ENCODE data around the gene ANKRD13B. TPM values are rescaled to one million over a fixed set of nuclear protein-coding genes. Genes with fewer than 3 reads are reported as not detected.

The ANKRD13B gene
- total RNA-seq, 3 donors from 2014 or later (not counting 1 experiment from before 2014, with no cell fraction given) = 2.3 to 6.6 (median 4.0) TPM

GRCh38 chr17:29589524-29590410 is 3.2 kb upstream of the ANKRD13B start, which contains the start of gene GIT1:
Gene GIT1, minus strand, starts transcription at chr17:29589648. Its CDS starts 270 bp downstream, at chr17:29589378.
- Histone ChIP-seq H3K4me1 (ENCODE audit: control insufficient read depth, insufficient read depth, low read length) (peaks cover 80% of the 10 kb centered on the region), H3K27ac (ENCODE audit: low read length) (peak within 1 kb of the TSS; percentile 66), H3K9me3 (ENCODE audit: control insufficient read depth, insufficient read depth, low read length) (no peaks in the 10 kb centered on the region), H3K4me3 (ENCODE audit: low read length) (peak within 1 kb of the TSS; percentile 70), H3K36me3 (ENCODE audit: control insufficient read depth, insufficient read depth, low read length) (no peaks in the 10 kb centered on the region), H3K27me3 (ENCODE audit: control insufficient read depth, insufficient read depth, low read length) (peaks cover 3% of the 10 kb centered on the region)
- ATAC-seq (peak; percentile 86 to 95 (median 87)), DNase-seq (peak; percentile 86 to 93)
- Mint-ChIP-seq H3K4me3 (peak within 1 kb of the TSS; percentile 85), H3K27ac (peak within 1 kb of the TSS; percentile 50 to 83), H3K4me1 (peaks cover 20 to 67% of the 10 kb centered on the region in 2 donors), H3K9me3 (no peaks in the 10 kb centered on the region), H3K27me3 (ENCODE audit: low read depth in 2 of 2) (no peaks in the 10 kb centered on the region), H3K36me3 (no peaks in the 10 kb centered on the region)
- WGBS (ENCODE audit: insufficient coverage) = 6% methylated on average over 68 of the region's 70 CpGs
- intact Hi-C loops (cut with micrococcal nuclease) = loop anchor here (1.0 to 2.0 kb wide), 3 partner anchors 9 to 25 kb away; partner anchors contain the start of gene TP53I13
- no peak for TF ChIP-seq CTCF (IDR thresholded peaks at IDR 0.05)

GRCh38 chr17:29590411-29591145 is 2.4 kb upstream of the ANKRD13B start:
- DNase-seq (peak in 1 of 2 donors; percentile 48), ATAC-seq (no peak)
- intact Hi-C loops (cut with micrococcal nuclease) = no loop called here
- Histone ChIP-seq H3K4me3 (ENCODE audit: low read length) (peak overlapping the region; percentile 61), H3K4me1 (ENCODE audit: control insufficient read depth, insufficient read depth, low read length) (peaks cover 72% of the 10 kb centered on the region), H3K27ac (ENCODE audit: low read length) (no peak overlapping the region), H3K27me3 (ENCODE audit: control insufficient read depth, insufficient read depth, low read length) (peaks cover 3% of the 10 kb centered on the region), H3K9me3 (ENCODE audit: control insufficient read depth, insufficient read depth, low read length) (no peaks in the 10 kb centered on the region), H3K36me3 (ENCODE audit: control insufficient read depth, insufficient read depth, low read length) (no peaks in the 10 kb centered on the region)
- TF ChIP-seq CTCF (IDR thresholded peaks at IDR 0.05) = no peak
- peak overlapping the region in 1 of 2 donors; percentile 83 for H3K27ac Mint-ChIP-seq
- H3K9me3 Mint-ChIP-seq = no peaks in the 10 kb centered on the region
- H3K4me3 Mint-ChIP-seq = peak overlapping the region; percentile 80
- H3K4me1 Mint-ChIP-seq = peaks cover 20 to 62% of the 10 kb centered on the region in 2 donors
- H3K27me3 Mint-ChIP-seq (ENCODE audit: low read depth in 2 of 2) = no peaks in the 10 kb centered on the region
- no peaks in the 10 kb centered on the region for H3K36me3 Mint-ChIP-seq
- WGBS (ENCODE audit: insufficient coverage) = 49% methylated on average over 30 of the region's 30 CpGs

GRCh38 chr17:29591146-29591736 is 1.7 kb upstream of the ANKRD13B start:
- no peaks in the 10 kb centered on the region for H3K9me3 ChIP-seq (ENCODE audit: control insufficient read depth, insufficient read depth, low read length)
- Mint-ChIP-seq H3K36me3 (no peaks in the 10 kb centered on the region), H3K9me3 (no peaks in the 10 kb centered on the region), H3K4me3 (peak overlapping the region; percentile 75), H3K27ac (peak overlapping the region in 1 of 2 donors; percentile 40), H3K27me3 (ENCODE audit: low read depth in 2 of 2) (no peaks in the 10 kb centered on the region), H3K4me1 (peaks cover 20 to 61% of the 10 kb centered on the region in 2 donors)
- WGBS (ENCODE audit: insufficient coverage) = 16% methylated on average over 31 of the region's 31 CpGs
- DNase-seq (peak in 1 of 2 donors; percentile 57), ATAC-seq (no peak)
- H3K27me3 ChIP-seq (ENCODE audit: control insufficient read depth, insufficient read depth, low read length) = peaks cover 3% of the 10 kb centered on the region
- no peaks in the 10 kb centered on the region for H3K36me3 ChIP-seq (ENCODE audit: control insufficient read depth, insufficient read depth, low read length)
- H3K4me3 ChIP-seq (ENCODE audit: low read length) = peak overlapping the region; percentile 12
- intact Hi-C loops (cut with micrococcal nuclease) = no loop called here
- H3K4me1 ChIP-seq (ENCODE audit: control insufficient read depth, insufficient read depth, low read length) = peaks cover 68% of the 10 kb centered on the region
- TF ChIP-seq CTCF (IDR thresholded peaks at IDR 0.05) = no peak
- H3K27ac ChIP-seq (ENCODE audit: low read length) = no peak overlapping the region

Data from natural killer cell (primary cell).